ENCODE results near the gene CDC7. TPM values are rescaled to one million over a fixed set of nuclear protein-coding genes. Genes with fewer than 3 reads are reported as not detected.

Gene CDC7
- total RNA-seq, 1 donor from 2014 or later = 156 TPM

GRCh38 chr1:91552596-91552995, 51.9 kb downstream of the CDC7 start:
- Histone ChIP-seq H3K4me2 (no peak overlapping the region), H3K4me3 (no peak overlapping the region), H3K4me1 (peaks cover 3% of the 10 kb centered on the region), H3F3A (ENCODE audit: low read depth) (no peaks in the 10 kb centered on the region), H3K9ac (no peak overlapping the region), H3K9me3 (ENCODE audit: low read depth) (peaks cover 6% of the 10 kb centered on the region), H3K27ac (no peak overlapping the region), H4K20me1 (ENCODE audit: low read depth) (no peaks in the 10 kb centered on the region), H2AFZ (replicated peaks) (no peak overlapping the region), H3K79me2 (ENCODE audit: low read depth) (no peaks in the 10 kb centered on the region), H3K27me3 (no peaks in the 10 kb centered on the region), H3K36me3 (no peaks in the 10 kb centered on the region)
- TF ChIP-seq EZH2phosphoT487 (IDR thresholded peaks at IDR 0.05) (no peak), EZH2 (IDR thresholded peaks at IDR 0.05) (no peak), CTCF (IDR thresholded peaks at IDR 0.05) (no peak)
- Mint-ChIP-seq H3K9me3 (no peaks in the 10 kb centered on the region), H3K27ac (no peak overlapping the region), H3K4me3 (no peak overlapping the region), H3K36me3 (no peaks in the 10 kb centered on the region), H3K4me1 (peaks cover 19% of the 10 kb centered on the region), H3K27me3 (ENCODE audit: insufficient read depth, low read depth) (peaks cover 7% of the 10 kb centered on the region)
- no peak for DNase-seq (ENCODE audit: low spot score)

- H3K27ac Mint-ChIP-seq = no peak overlapping the region
- no peak overlapping the region for H3K27ac ChIP-seq
- H4K20me1 ChIP-seq (ENCODE audit: low read depth) = no peaks in the 10 kb centered on the region
- H3K27me3 Mint-ChIP-seq (ENCODE audit: insufficient read depth, low read depth) = peaks cover 8% of the 10 kb centered on the region
- no peak overlapping the region for H3K4me2 ChIP-seq
- no peaks in the 10 kb centered on the region for H3K79me2 ChIP-seq (ENCODE audit: low read depth)
- no peaks in the 10 kb centered on the region for H3K36me3 Mint-ChIP-seq
- peaks cover 6% of the 10 kb centered on the region for H3K9me3 ChIP-seq (ENCODE audit: low read depth)
- H3K27me3 ChIP-seq = no peaks in the 10 kb centered on the region
- H2AFZ ChIP-seq (replicated peaks) = no peak overlapping the region
- no peak overlapping the region for H3K4me3 ChIP-seq
- H3K9ac ChIP-seq = no peak overlapping the region
- no peak for DNase-seq (ENCODE audit: low spot score)
- no peaks in the 10 kb centered on the region for H3K9me3 Mint-ChIP-seq
- no peak overlapping the region for H3K4me3 Mint-ChIP-seq
- H3K36me3 ChIP-seq = no peaks in the 10 kb centered on the region
- H3K4me1 Mint-ChIP-seq = peaks cover 19% of the 10 kb centered on the region
- TF ChIP-seq EZH2 (IDR thresholded peaks at IDR 0.05) = no peak
- TF ChIP-seq EZH2phosphoT487 (IDR thresholded peaks at IDR 0.05) = no peak
- no peak for TF ChIP-seq CTCF (IDR thresholded peaks at IDR 0.05)
- peaks cover 3% of the 10 kb centered on the region for H3K4me1 ChIP-seq
- no peaks in the 10 kb centered on the region for H3F3A ChIP-seq (ENCODE audit: low read depth)
These were observed 52.5 kb downstream of the CDC7 start for GRCh38 chr1:91553177-91553591.

- no peaks in the 10 kb centered on the region for H3F3A ChIP-seq (ENCODE audit: low read depth)
- H3K4me1 ChIP-seq = peaks cover 3% of the 10 kb centered on the region
- peak; percentile 42 for DNase-seq (ENCODE audit: low spot score)
- H4K20me1 ChIP-seq (ENCODE audit: low read depth) = no peaks in the 10 kb centered on the region
- TF ChIP-seq EZH2 (IDR thresholded peaks at IDR 0.05) = no peak
- peak; percentile 62 for TF ChIP-seq CTCF (IDR thresholded peaks at IDR 0.05)
- no peak for TF ChIP-seq EZH2phosphoT487 (IDR thresholded peaks at IDR 0.05)
- Mint-ChIP-seq H3K27me3 (ENCODE audit: insufficient read depth, low read depth) (peaks cover 11% of the 10 kb centered on the region), H3K9me3 (no peaks in the 10 kb centered on the region), H3K27ac (no peak overlapping the region), H3K4me1 (peaks cover 24% of the 10 kb centered on the region), H3K36me3 (no peaks in the 10 kb centered on the region), H3K4me3 (no peak overlapping the region)
- H3K4me3 ChIP-seq = no peak overlapping the region
- H3K9me3 ChIP-seq (ENCODE audit: low read depth) = peaks cover 6% of the 10 kb centered on the region
- H3K4me2 ChIP-seq = no peak overlapping the region
- no peaks in the 10 kb centered on the region for H3K36me3 ChIP-seq
- no peak overlapping the region for H2AFZ ChIP-seq (replicated peaks)
- H3K27ac ChIP-seq = no peak overlapping the region
- H3K9ac ChIP-seq = no peak overlapping the region
- H3K79me2 ChIP-seq (ENCODE audit: low read depth) = no peaks in the 10 kb centered on the region
- no peaks in the 10 kb centered on the region for H3K27me3 ChIP-seq
These were observed 54.6 kb downstream of the CDC7 start for GRCh38 chr1:91555074-91555730.

Measured in neural progenitor cell (in vitro differentiated cells).